HG02943 (cell line): ENCODE data around the gene FUT7.

Source experiments
- ATAC-seq: cut with Tn5 transposase; IDR thresholded peaks from one replicate; pipeline ENCODE4 v1.9.1; 2021; ENCODE audit warnings: mild to moderate bottlenecking, low read depth, moderate library complexity; ENCODE audit not compliant: unreplicated experiment

The FUT7 gene

GRCh38 chr9:136988872-136989271, 43.0 kb downstream of the FUT7 start:
- no peak for ATAC-seq

- no peak for ATAC-seq
Observed at GRCh38 chr9:136985853-136986252, 46.0 kb downstream of the FUT7 start.

GRCh38 chr9:136985027-136985602, 46.8 kb downstream of the FUT7 start:
- no peak for ATAC-seq

- ATAC-seq, result no peak
Observed at GRCh38 chr9:136984464-136985026, 47.3 kb downstream of the FUT7 start.

- no peak for ATAC-seq
Observed at GRCh38 chr9:136983656-136984314, 48.1 kb downstream of the FUT7 start.

GRCh38 chr9:136983167-136983566, 48.7 kb downstream of the FUT7 start:
- no peak for ATAC-seq

GRCh38 chr9:136982232-136983051, 49.4 kb downstream of the FUT7 start, which contains the start of gene LCNL1:
Gene LCNL1 (plus strand): TSS chr9:136982993. CDS start chr9:136983587, 594 bp downstream.
- ATAC-seq, result no peak

- no peak for ATAC-seq
Observed at GRCh38 chr9:136981588-136982231, 50.2 kb downstream of the FUT7 start.

GRCh38 chr9:136980669-136981478, 51.0 kb downstream of the FUT7 start:
- ATAC-seq, result no peak
